HG03442 (cell line): ENCODE measurements around the gene OVCH2.

ENCODE experiments used
- ATAC-seq: cut with Tn5 transposase; IDR thresholded peaks from one replicate; pipeline ENCODE4 v1.9.1; 2021; ENCODE audit warnings: mild to moderate bottlenecking, moderate library complexity; ENCODE audit not compliant: unreplicated experiment

Gene OVCH2

GRCh38 chr11:7640816-7641215, 65.5 kb downstream of the OVCH2 start:
- no peak for ATAC-seq

DNA sequence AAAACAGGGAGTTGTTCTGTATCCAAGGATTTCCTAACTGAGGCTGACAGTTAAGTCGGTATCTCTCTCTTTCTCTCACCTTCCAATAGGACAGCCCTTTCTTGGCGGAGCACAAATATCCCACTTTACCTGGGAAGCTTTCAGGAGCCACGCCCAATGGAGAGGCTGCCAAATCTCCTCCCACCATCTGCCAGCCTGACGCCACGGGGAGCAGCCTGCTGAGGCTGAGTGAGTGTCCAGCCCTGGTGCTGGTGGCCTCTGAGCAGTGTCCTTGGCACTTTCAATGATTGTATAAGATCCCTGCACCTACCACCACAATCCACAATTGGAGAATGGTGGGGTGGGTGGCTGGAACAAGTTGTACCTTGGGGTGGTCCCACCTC, 66.6 kb downstream of the OVCH2 start:
- ATAC-seq = no peak
